H9 (cell line): ENCODE data around the gene LMTK3. TPM values are rescaled to one million over a fixed set of nuclear protein-coding genes. Genes with fewer than 3 reads are reported as not detected.

Experiments used
- DNase-seq: peaks from one replicate; pipeline ENCODE4 v3.0.0-alpha.2; 2017
- H2AFZ ChIP-seq: one replicate; pipeline ENCODE4 v1.6.1; 2013; ENCODE audit warnings: mild to moderate bottlenecking, low read length, control low read depth, moderate library complexity
- H2AK5ac ChIP-seq: 2 replicates; pipeline ENCODE4 v1.6.1; 2013; ENCODE audit warnings: low read length, control low read depth, mixed read lengths; ENCODE audit not compliant: insufficient read length
- H2BK120ac ChIP-seq: one replicate; pipeline ENCODE4 v1.6.1; 2013; ENCODE audit warnings: low read depth, mild to moderate bottlenecking, low read length, control low read depth, inconsistent platforms; ENCODE audit not compliant: poor library complexity, severe bottlenecking
- H2BK12ac ChIP-seq: 2 replicates; pipeline ENCODE4 v1.6.1; 2013; ENCODE audit warnings: low read length, control low read depth, mixed read lengths, low read depth; ENCODE audit not compliant: insufficient read length
- H2BK15ac ChIP-seq: 2 replicates; pipeline ENCODE4 v1.6.1; 2013; ENCODE audit warnings: low read depth, low read length, control low read depth
- H2BK20ac ChIP-seq: one replicate; pipeline ENCODE4 v1.6.1; 2013; ENCODE audit warnings: low read depth, mild to moderate bottlenecking, low read length, control low read depth, inconsistent platforms; ENCODE audit not compliant: poor library complexity, severe bottlenecking
- H2BK5ac ChIP-seq: 2 replicates; pipeline ENCODE4 v1.6.1; 2013; ENCODE audit warnings: low read length, control low read depth, mixed read lengths; ENCODE audit not compliant: insufficient read length
- H3K14ac ChIP-seq: 2 replicates; pipeline ENCODE4 v1.6.1; 2013; ENCODE audit warnings: low read length, control low read depth; ENCODE audit not compliant: insufficient read depth
- H3K18ac ChIP-seq: 2 replicates; pipeline ENCODE4 v1.6.1; 2013; ENCODE audit warnings: low read depth, mild to moderate bottlenecking, mixed read lengths, low read length, control low read depth; ENCODE audit not compliant: insufficient read length
- H3K23ac ChIP-seq: 2 replicates; pipeline ENCODE4 v1.6.1; 2013; ENCODE audit warnings: low read length, control low read depth, mixed read lengths, low read depth; ENCODE audit not compliant: insufficient read length
- H3K23me2 ChIP-seq: 2 replicates; pipeline ENCODE4 v1.6.1; 2013; ENCODE audit warnings: low read depth, mild to moderate bottlenecking, mixed read lengths, low read length, control low read depth; ENCODE audit not compliant: insufficient read length, poor library complexity, severe bottlenecking
- H3K27ac ChIP-seq: 2 replicates; pipeline ENCODE4 v1.5.1; 2013; ENCODE audit warnings: low read length, control low read depth, mixed read lengths, low read depth; ENCODE audit not compliant: insufficient read length
- H3K27me3 ChIP-seq: 2 replicates; pipeline ENCODE4 v1.6.1; 2013; ENCODE audit warnings: low read length, control low read depth, inconsistent platforms; ENCODE audit not compliant: insufficient read depth
- H3K4ac ChIP-seq: 2 replicates; pipeline ENCODE4 v1.6.1; 2013; ENCODE audit warnings: low read depth, mild to moderate bottlenecking, control low read depth, inconsistent platforms, low read length, moderate library complexity
- H3K4me1 ChIP-seq: 2 replicates; pipeline ENCODE4 v1.6.1; 2013; ENCODE audit warnings: low read length, control low read depth, inconsistent platforms; ENCODE audit not compliant: insufficient read depth
- H3K4me2 ChIP-seq: 2 replicates; pipeline ENCODE4 v1.6.1; 2013; ENCODE audit warnings: low read length, control low read depth, mixed read lengths; ENCODE audit not compliant: insufficient read length, insufficient read depth
- H3K56ac ChIP-seq: 2 replicates; pipeline ENCODE4 v1.6.1; 2013; ENCODE audit warnings: low read depth, mild to moderate bottlenecking, mixed read lengths, low read length, control low read depth; ENCODE audit not compliant: insufficient read length
- H3K79me1 ChIP-seq: 2 replicates; pipeline ENCODE4 v1.6.1; 2013; ENCODE audit warnings: low read depth, mild to moderate bottlenecking, moderate library complexity, low read length, control low read depth, inconsistent platforms; ENCODE audit not compliant: insufficient read depth, poor library complexity, severe bottlenecking
- H3K79me2 ChIP-seq: 2 replicates; pipeline ENCODE4 v1.6.1; 2013; ENCODE audit warnings: low read length, control low read depth, inconsistent platforms; ENCODE audit not compliant: insufficient read depth
- H3K9ac ChIP-seq: 2 replicates; pipeline ENCODE4 v1.6.1; 2013; ENCODE audit warnings: low read length, control low read depth, mixed read lengths; ENCODE audit not compliant: insufficient read length; ENCODE audit errors: extremely low read depth
- H3K9me3 ChIP-seq: one replicate; pipeline ENCODE4 v1.6.1; 2013; ENCODE audit warnings: low read depth, low read length, inconsistent platforms; ENCODE audit not compliant: control insufficient read depth
- H3T11ph ChIP-seq: one replicate; pipeline ENCODE4 v1.6.1; 2013; ENCODE audit warnings: mild to moderate bottlenecking, low read length, control low read depth, inconsistent platforms
- H4K20me1 ChIP-seq: one replicate; pipeline ENCODE4 v1.6.1; 2013; ENCODE audit not compliant: control insufficient read depth, insufficient read length, insufficient read depth
- H4K5ac ChIP-seq: 2 replicates; pipeline ENCODE4 v1.6.1; 2013; ENCODE audit warnings: low read depth, mild to moderate bottlenecking, mixed read lengths, low read length, control low read depth; ENCODE audit not compliant: insufficient read length
- H4K8ac ChIP-seq: replicated peaks from 2 replicates; pipeline ENCODE4 v1.6.1; 2013; ENCODE audit warnings: low read length, control low read depth, mixed read lengths, low read depth; ENCODE audit not compliant: insufficient read length
- H4K91ac ChIP-seq: 2 replicates; pipeline ENCODE4 v1.6.1; 2013; ENCODE audit warnings: low read depth, mild to moderate bottlenecking, moderate library complexity, mixed read lengths, low read length, control low read depth; ENCODE audit not compliant: insufficient read length
- H3K27ac Mint-ChIP-seq, 3 experiments: 2 replicates in 2 of 3; 3 replicates in 1 of 3; pipeline ENCODE4 v1.8.0; 2020 to 2021; ENCODE audit warnings: mixed read lengths in 3 of 3, mild to moderate bottlenecking in 1 of 3, moderate library complexity in 1 of 3
- H3K27me3 Mint-ChIP-seq: 2 replicates; pipeline ENCODE4 v1.8.0; 2021; ENCODE audit warnings: low read depth, mild to moderate bottlenecking, moderate library complexity, mixed read lengths
- H3K36me3 Mint-ChIP-seq, 3 experiments: 2 replicates in 2 of 3; 3 replicates in 1 of 3; pipeline ENCODE4 v1.8.0; 2020 to 2021; ENCODE audit warnings: low read depth in 3 of 3, mixed read lengths in 3 of 3; ENCODE audit not compliant: insufficient read depth in 1 of 3
- H3K4me1 Mint-ChIP-seq, 2 experiments: 2 replicates each; pipeline ENCODE4 v1.8.0; 2020; ENCODE audit warnings: mixed read lengths in 2 of 2
- H3K4me3 Mint-ChIP-seq, 2 experiments: 2 replicates in 1 of 2; 3 replicates in 1 of 2; pipeline ENCODE4 v1.8.0; 2020 to 2021; ENCODE audit warnings: mild to moderate bottlenecking in 2 of 2, mixed read lengths in 2 of 2, moderate library complexity in 1 of 2
- H3K9me3 Mint-ChIP-seq, 2 experiments: 2 replicates in 1 of 2; 3 replicates in 1 of 2; pipeline ENCODE4 v1.8.0; 2020; ENCODE audit warnings: mild to moderate bottlenecking in 2 of 2, mixed read lengths in 2 of 2, moderate library complexity in 1 of 2
- WGBS: extraction: QIAGEN DNeasy Blood & Tissue Kit; methylation state at CpG from one replicate; pipeline ENCODE4 v1.1.7; 2013; ENCODE audit warnings: missing lambda C conversion rate, low lambda C conversion rate, mixed read lengths; ENCODE audit not compliant: insufficient read length; ENCODE audit errors: extremely low coverage; 5-methylcytosine and 5-hydroxymethylcytosine counted together
- total RNA-seq: library from RNA; stranded (reverse); gene quantifications from 2 replicates; pipeline ENCODE4 v1.2.1, GENCODE V29; 2021
- TF ChIP-seq, protein P1 (sequence below): fragments of 200-600 bp; sonication (generic); conservative IDR thresholded peaks from 3 replicates; pipeline ENCODE4 v1.8.0; 2021; ENCODE audit warnings: antibody characterized with exemption, mild to moderate bottlenecking

Gene LMTK3
- total RNA-seq, 1 experiment from 2014 or later: 14.4 TPM

GRCh38 chr19:48518207-48518606, 6.6 kb upstream of the LMTK3 start:
- no peak overlapping the region for H3K4ac ChIP-seq
- no peak overlapping the region for H3K23ac ChIP-seq
- H4K20me1 ChIP-seq: no peaks in the 10 kb centered on the region
- no peak overlapping the region for H2AK5ac ChIP-seq
- H2AFZ ChIP-seq: no peak overlapping the region
- no peak overlapping the region for H4K91ac ChIP-seq
- Mint-ChIP-seq H3K4me1 (peaks cover 10 to 29% of the 10 kb centered on the region in 2 experiments), H3K27me3 (peaks cover 4% of the 10 kb centered on the region), H3K4me3 (no peak overlapping the region), H3K9me3 (no peaks in the 10 kb centered on the region), H3K36me3 (no peaks in the 10 kb centered on the region), H3K27ac (peak overlapping the region; percentile 23 to 70 (median 55); a peak in 4 of 7 replicates)
- no peak overlapping the region for H3T11ph ChIP-seq
- no peaks in the 10 kb centered on the region for H3K79me2 ChIP-seq
- no peak overlapping the region for H2BK15ac ChIP-seq
- TF ChIP-seq, protein P1, sequence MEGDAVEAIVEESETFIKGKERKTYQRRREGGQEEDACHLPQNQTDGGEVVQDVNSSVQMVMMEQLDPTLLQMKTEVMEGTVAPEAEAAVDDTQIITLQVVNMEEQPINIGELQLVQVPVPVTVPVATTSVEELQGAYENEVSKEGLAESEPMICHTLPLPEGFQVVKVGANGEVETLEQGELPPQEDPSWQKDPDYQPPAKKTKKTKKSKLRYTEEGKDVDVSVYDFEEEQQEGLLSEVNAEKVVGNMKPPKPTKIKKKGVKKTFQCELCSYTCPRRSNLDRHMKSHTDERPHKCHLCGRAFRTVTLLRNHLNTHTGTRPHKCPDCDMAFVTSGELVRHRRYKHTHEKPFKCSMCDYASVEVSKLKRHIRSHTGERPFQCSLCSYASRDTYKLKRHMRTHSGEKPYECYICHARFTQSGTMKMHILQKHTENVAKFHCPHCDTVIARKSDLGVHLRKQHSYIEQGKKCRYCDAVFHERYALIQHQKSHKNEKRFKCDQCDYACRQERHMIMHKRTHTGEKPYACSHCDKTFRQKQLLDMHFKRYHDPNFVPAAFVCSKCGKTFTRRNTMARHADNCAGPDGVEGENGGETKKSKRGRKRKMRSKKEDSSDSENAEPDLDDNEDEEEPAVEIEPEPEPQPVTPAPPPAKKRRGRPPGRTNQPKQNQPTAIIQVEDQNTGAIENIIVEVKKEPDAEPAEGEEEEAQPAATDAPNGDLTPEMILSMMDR: no peak
- no peak for DNase-seq
- no peak overlapping the region for H2BK5ac ChIP-seq
- no peak overlapping the region for H3K9ac ChIP-seq
- no peaks in the 10 kb centered on the region for H3K79me1 ChIP-seq
- H2BK120ac ChIP-seq: no peak overlapping the region
- H2BK12ac ChIP-seq: no peak overlapping the region
- H3K27me3 ChIP-seq: no peaks in the 10 kb centered on the region
- H3K4me2 ChIP-seq: no peak overlapping the region
- H3K56ac ChIP-seq: no peak overlapping the region
- WGBS: no CpG with 5 or more reads among the region's 3 CpGs
- no peaks in the 10 kb centered on the region for H3K9me3 ChIP-seq
- no peak overlapping the region for H4K5ac ChIP-seq
- H3K14ac ChIP-seq: no peak overlapping the region
- H3K4me1 ChIP-seq: no peaks in the 10 kb centered on the region; the same call in 1 of the 2 replicates
- no peak overlapping the region for H3K18ac ChIP-seq
- H2BK20ac ChIP-seq: no peak overlapping the region
- H3K23me2 ChIP-seq: no peaks in the 10 kb centered on the region
- no peak overlapping the region for H3K27ac ChIP-seq
- H4K8ac ChIP-seq: no peak overlapping the region
